HG03378 (cell line): ENCODE data around the gene PGM1.

ENCODE experiments used
- ATAC-seq: cut with Tn5 transposase; IDR thresholded peaks from one replicate; pipeline ENCODE4 v1.9.1; 2021; ENCODE audit warnings: mild to moderate bottlenecking, moderate library complexity; ENCODE audit not compliant: unreplicated experiment

Gene PGM1

GRCh38 chr1:63663873-63664272 lies 70.7 kb downstream of the PGM1 start:
- ATAC-seq: no peak

DNA sequence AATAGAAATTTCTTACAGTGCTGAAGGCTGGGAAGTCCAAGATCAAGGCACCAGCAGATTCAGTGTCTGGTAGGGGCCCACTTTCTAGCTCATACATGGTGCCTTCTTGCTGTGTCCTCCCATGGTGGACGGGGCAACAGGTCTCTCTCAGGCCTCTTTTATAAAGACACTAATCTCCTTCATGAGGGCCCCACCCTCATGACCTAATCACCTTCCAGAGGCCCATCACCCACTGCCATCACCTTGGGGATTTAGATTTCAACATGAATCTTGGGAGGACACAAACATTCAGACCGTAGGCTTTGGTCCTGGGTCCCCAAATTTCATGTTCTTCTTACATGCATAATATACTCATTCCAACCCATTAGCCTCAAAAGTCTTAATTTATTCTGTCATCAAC lies 71.5 kb downstream of the PGM1 start:
- ATAC-seq: no peak

DNA sequence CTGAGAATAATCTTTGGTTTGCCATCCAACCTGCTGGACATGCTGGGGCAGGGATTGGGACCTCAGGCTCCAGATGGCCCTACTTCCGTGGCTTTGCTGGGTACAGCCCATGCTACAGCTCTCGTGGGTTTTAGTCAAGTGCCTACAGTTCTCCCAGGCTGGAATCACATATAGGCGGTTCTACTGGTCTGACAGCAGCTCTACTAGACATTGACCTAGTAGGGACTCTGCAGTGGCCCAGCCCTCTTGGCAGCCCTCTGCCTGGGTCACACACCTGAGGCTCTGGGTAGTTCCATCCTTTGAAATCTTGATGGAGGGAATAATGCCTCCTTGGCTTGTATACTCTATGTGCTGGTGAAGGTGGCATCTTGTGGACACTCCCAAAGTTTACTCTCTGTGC lies 72.2 kb downstream of the PGM1 start:
- no peak for ATAC-seq

DNA sequence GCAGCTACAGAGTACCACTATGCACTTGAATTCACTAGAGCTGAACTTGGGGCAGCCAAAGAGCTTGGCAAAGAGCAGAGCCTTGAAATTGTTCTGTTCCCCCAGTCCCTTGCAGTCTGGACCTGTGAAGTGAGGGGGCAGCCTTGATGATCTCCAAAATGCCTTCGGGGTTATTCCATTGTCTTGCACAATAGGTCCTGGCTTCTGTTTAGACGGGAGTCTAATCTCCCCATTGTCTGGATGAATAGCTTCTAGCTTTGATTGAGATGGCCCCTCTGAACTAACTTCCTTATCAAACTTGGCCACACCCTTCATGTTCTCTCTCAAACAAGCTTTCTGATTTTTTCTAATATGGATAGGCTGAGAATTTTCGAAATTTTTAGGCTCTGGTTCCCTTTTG lies 72.6 kb downstream of the PGM1 start:
- ATAC-seq: no peak

- no peak for ATAC-seq
These were observed 75.1 kb downstream of the PGM1 start for GRCh38 chr1:63668298-63668697.

GRCh38 chr1:63669151-63669961 lies 76.1 kb downstream of the PGM1 start:
- ATAC-seq: no peak

DNA sequence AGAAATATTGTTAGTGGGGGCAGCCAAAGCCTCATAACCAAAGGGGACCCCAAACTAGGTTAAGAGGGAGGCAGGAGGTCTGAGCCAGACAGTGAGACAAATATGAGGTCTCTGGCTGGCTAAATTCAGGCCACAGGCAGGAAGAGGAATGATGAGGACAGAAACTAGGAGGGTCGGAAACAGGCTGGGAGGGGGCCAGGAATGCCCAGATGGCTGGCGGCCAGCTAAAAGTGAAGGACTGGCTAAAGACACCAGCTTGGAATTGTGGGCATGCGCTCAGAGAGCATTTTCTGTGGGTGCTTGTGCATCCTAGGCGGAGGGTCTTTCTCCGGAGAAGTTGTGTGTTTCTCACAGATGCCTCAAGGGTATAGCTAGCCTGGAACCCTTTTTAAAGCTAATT lies 77.0 kb downstream of the PGM1 start:
- no peak for ATAC-seq

DNA sequence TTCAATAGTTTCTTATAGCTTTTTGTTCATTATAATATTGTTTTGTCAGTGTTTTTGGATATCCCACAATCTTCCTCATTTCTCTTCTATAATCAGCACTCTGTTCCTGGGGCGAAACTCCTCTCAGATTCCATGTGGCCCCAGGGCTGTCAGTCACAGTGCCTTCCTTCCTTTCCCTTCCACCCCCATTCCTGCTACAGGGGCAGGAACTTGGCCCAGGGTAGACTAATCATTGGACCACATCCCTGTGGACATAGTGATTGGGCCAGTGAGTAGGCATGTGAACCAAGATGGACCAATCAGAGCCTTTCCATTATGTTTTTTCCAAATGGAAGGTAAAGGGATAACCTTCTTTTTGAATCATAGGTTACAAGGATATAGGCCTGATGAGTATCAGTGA lies 78.3 kb downstream of the PGM1 start:
- no peak for ATAC-seq

DNA sequence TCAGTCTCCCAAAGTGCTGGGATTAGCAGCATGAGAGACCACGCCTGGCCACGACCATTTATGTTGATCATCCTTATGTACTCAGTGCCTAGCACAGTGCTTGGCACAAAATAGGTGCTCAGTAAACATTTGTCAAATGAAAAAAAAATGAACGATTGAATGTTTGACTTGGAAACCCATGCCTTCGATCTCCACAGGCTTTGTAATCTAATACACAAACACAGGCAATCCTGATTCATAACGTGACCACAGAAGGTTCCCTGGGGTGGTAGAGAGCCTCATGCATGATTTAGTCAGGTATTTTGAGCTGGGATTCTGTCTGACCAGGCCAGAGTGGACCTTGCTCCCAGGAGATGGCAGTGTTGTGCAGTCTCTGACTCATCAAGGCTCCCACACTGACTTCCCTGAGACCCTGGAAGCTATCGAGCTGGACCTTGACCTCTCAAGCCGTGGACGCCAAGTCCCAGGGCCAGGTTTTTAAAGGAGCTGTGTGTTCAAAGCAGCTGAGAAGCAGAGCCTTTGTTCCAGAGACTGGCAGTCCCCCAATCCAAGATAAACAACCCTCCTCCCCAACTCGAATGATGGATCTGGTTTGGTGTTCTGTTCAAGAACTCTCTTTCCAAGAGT lies 81.1 kb downstream of the PGM1 start:
- peak; percentile 82 for ATAC-seq

- ATAC-seq: no peak
These were observed 81.7 kb downstream of the PGM1 start for GRCh38 chr1:63674865-63675419.

DNA sequence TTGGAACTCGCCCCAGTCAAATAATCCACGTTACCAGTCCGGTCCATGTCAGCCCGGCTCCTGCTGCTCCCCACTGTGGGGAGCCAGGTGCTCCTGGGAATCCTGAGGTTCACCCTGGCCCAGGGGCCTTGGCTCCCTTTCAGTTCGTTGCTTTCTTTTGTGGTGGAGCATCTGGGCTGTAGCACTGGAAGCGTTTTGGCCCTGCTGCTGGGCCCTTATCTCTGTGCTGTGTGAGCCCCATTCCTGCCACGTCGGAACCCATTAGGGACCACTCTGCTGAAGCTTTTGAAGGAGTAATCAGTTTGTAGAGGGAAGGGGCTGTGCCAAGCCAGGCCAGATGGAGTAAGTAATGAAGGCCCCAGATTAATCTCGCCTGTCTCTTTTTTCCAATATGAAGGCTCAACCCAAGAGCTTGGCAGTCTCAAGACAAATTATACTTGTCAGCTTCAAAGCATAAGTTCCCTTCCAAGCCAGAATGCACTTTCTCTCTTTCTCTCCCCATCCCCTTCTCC lies 82.3 kb downstream of the PGM1 start:
- ATAC-seq: no peak

DNA sequence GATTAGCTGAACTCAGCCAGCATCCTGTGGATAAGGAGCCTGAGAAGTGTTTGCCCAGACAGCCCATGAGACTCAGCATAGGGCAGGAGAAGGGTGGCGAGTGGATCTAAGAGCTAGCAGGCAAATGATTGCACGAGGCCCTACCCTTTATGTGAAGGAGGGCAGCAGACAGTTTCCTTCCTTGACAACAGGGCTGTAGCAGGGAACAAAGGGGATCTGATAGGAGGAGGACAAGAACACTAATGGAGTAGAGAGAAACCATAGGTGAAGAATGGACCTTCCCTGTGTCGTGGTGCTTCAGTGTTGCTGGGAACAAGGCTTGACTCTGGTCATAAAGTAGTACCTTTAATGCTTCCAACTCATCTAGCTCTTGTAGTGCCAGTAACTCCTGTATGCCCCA lies 84.3 kb downstream of the PGM1 start:
- no peak for ATAC-seq

GRCh38 chr1:63678200-63678599 lies 85.0 kb downstream of the PGM1 start:
- ATAC-seq: no peak

DNA sequence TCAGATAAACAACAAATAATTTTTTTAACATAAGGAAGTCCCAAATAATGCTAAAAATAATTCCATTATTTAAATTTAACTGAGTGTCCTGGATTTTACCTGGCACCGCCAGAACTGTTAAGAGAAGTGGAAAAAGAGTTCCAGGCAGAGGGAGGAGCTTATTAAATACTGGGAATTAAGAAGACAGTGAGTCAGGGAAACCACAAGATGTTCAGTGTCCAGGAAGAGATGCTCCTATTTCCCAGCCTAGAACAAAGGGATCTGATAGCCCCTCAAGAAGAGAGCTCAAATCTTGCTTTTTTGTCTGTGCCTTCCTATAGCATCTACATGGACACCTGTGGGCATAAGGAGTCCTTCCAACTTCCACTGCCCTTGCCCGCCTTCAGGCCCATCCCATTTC lies 85.9 kb downstream of the PGM1 start:
- ATAC-seq: no peak

- ATAC-seq: no peak
These were observed 86.4 kb downstream of the PGM1 start for GRCh38 chr1:63679589-63679988.

DNA sequence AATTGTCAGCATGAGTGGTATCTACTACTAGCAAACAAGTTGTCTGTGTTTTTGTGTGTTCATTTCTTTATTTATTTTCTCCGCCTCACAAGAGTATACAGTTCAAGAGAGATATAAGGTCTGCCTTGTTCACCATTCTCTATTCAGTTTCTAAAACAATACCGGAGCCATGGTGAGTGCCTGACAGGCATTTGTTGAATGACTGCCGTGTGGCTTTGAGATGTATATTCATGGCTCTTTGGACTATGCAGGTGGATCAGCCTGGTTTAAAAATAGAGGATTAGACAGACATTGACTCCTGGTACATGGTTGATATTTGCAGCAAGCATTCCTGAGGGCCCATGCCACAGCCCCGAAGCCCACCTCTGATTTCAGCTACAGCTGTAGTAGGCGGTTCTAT lies 89.7 kb downstream of the PGM1 start:
- no peak for ATAC-seq

GRCh38 chr1:63683759-63684158 lies 90.5 kb downstream of the PGM1 start:
- ATAC-seq: no peak

GRCh38 chr1:63686696-63687095 lies 93.5 kb downstream of the PGM1 start:
- ATAC-seq: no peak

DNA sequence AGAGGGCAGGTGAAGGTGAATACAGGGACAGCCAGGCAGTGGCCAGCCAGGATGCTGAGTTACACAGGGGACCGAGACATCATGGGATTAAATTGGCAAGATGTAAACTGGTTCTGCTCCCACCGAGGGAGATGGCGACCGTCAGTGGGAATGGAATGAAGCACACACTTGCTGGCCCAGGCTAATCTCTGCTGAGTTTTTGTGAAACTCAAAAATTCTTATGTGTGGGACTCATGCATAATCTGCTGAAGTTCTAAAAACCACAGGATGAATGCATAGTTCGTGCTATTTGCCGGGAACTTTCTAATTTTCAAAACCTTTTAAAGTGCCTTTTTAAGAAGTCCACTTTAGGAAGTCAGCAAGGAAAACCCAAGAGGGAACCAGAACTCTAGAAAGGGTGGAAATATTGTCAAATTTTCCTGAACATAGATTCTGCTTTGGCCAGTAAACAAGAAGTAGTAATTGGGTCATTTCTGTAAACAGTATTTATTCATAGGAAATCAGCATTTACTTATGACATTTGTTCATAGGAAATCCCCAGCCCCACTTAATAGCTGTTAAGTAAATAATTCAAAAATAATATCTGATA lies 95.2 kb downstream of the PGM1 start:
- ATAC-seq: no peak

DNA sequence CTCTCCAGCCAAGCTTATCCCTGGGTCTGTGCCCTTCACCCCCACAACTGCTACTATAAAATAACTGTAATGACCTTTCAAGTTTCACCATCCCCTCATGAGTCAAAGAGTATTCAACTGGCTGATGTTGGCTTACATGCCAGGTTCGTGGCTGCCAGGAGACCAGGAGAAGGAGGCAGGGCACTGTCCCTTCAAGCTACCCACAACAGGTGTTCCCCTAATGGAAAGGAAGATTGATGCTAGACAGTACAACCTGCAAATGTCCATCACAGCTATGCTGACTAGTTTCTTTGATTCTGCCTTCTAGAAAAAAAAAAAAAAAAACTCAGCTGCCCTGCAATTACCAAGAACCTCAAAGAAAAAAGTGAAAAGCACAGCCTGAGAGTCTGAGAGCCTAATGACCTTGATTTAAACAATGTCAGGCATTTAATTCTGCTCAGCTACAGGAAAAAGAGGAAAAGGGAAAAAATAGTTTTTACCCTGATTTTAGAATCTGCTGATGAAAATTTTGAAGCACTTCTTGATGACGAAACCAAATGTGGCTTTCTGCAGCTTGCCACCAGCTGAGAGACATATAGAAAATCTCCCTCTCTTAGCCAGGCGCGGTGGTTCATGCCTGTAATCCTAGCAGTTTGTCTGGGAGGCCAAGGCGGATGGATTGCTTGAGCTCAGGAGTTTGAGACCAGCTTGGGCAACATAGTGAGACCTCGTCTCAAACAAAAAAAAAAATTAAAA lies 97.9 kb downstream of the PGM1 start:
- no peak for ATAC-seq
